Measurements from ENCODE around the gene ASIC4. TPM values are rescaled to one million over a fixed set of nuclear protein-coding genes. Genes with fewer than 3 reads are reported as not detected.

ASIC4 gene
- total and polyA plus RNA-seq, 2 of the 4 experiments (the other 2 are of a cell fraction): 0.10 TPM; not detected in 1

DNA sequence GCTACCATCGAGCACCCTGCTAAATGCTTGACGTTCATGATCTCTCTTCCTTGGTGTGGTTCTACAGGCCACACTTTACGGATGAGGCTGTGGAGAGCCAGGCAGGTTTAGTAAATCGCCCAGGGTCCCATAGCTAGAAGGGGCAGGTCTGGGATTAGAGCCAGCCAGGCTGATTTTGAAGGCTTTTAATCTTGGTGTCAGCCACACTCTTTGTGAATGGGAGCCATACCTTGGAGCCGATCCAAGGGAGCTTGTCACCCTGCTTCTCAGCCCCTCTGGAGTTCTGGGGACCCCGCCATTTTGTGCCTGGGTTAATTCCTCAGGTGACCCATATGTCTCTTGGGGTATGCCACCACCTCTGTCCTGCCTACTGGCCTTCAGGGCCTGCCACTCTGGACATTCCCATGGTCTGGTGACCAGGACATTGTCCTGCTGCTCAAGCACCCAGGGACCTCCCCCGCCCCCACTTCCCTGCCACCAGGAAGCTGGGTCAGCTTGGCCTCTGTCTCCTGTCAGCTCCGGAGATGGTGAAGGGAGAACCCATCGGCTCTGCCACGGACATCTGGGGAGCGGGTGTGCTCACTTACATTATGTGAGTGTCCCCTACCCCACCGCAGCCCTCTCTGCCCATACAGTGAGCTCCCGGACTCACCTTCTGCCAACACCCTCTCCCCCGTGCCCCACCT lies 22.9 kb upstream of the ASIC4 start:
- no peak overlapping the region for H3K23ac ChIP-seq (ENCODE audit: low read depth, low read length)
- no peak overlapping the region for H3K27ac ChIP-seq (ENCODE audit: insufficient read depth, low read length)
- no peak overlapping the region for H3K14ac ChIP-seq (replicated peaks; ENCODE audit: low read depth, low read length)
- intact Hi-C loops (cut with micrococcal nuclease) (no loop called here), dilution Hi-C loops (cut with HindIII; ENCODE audit: low sequenced_read_pairs, unreplicated experiment) (no loop called here), in situ Hi-C loops (cut with MboI; ENCODE audit: low sequenced_read_pairs) (no loop called here)
- no TSS peak for BruUV-seq (replicated peaks)
- H3K4me3 ChIP-seq (ENCODE audit: insufficient read depth, low read depth, low read length): no peak overlapping the region
- DNase-seq (no peak), ATAC-seq (ENCODE audit: low read depth) (no peak)
- H2BK120ac ChIP-seq (ENCODE audit: low read depth, low read length): no peak overlapping the region
- ChIA-PET CTCF (interaction anchor here (1.5 kb wide), 1 partner anchor 32 kb away, joined by 5 read pairs; no protein-coding TSS in a partner anchor), POLR2A (ENCODE audit: unreplicated experiment) (no interaction called here)
- H3K9me1 ChIP-seq (ENCODE audit: insufficient read depth, low read length): no peaks in the 10 kb centered on the region
- no peak overlapping the region for H4K91ac ChIP-seq (ENCODE audit: insufficient read depth, low read depth, low read length)
- H4K20me1 ChIP-seq (ENCODE audit: insufficient read depth, low read length): no peaks in the 10 kb centered on the region
- no peaks in the 10 kb centered on the region for H3K27me3 ChIP-seq (ENCODE audit: control insufficient read depth, insufficient read depth, low read length)
- no peak overlapping the region for H4K5ac ChIP-seq (ENCODE audit: low read depth, low read length)
- peaks cover 3% of the 10 kb centered on the region for H3K4me1 ChIP-seq (ENCODE audit: control insufficient read depth, insufficient read depth, low read length)
- H3K18ac ChIP-seq (ENCODE audit: low read depth, low read length): no peak overlapping the region
- no peaks in the 10 kb centered on the region for H3K79me1 ChIP-seq (ENCODE audit: low read depth in 1 of 2, low read length in 2 of 2)
- H3K4ac ChIP-seq (ENCODE audit: low read depth, low read length): no peak overlapping the region
- peak overlapping the region; percentile 12 for H2BK5ac ChIP-seq (ENCODE audit: low read depth, low read length, poor library complexity, severe bottlenecking)
- H2BK15ac ChIP-seq (ENCODE audit: low read depth, low read length): no peak overlapping the region
- no peak overlapping the region for H2AK9ac ChIP-seq (replicated peaks; ENCODE audit: low read depth, low read length, poor library complexity)
- H3K9ac ChIP-seq (ENCODE audit: low read depth, low read length): no peak overlapping the region
- H2AK5ac ChIP-seq (ENCODE audit: low read depth, low read length): no peak overlapping the region
- 81% methylated on average over 8 of the region's 14 CpGs; no CpG with 5 or more reads in 1 of the 2 experiments for WGBS, 2 experiments (ENCODE audit: extremely low coverage in 2 of 2, insufficient read length in 1 of 2)
- no peak overlapping the region for H2BK20ac ChIP-seq (ENCODE audit: low read depth, low read length)
- H4K8ac ChIP-seq (ENCODE audit: low read depth in 2 of 2, low read length in 2 of 2): no peak overlapping the region
- H3K9me3 ChIP-seq (ENCODE audit: control insufficient read depth, insufficient read depth, low read length): no peaks in the 10 kb centered on the region
- no peak overlapping the region for H3K4me2 ChIP-seq (ENCODE audit: low read depth, low read length)
- H3K56ac ChIP-seq (ENCODE audit: extremely low read depth, insufficient read depth, low read length): no peak overlapping the region
- H2AFZ ChIP-seq (replicated peaks; ENCODE audit: low read length, poor library complexity): no peak overlapping the region
- H3K36me3 ChIP-seq (ENCODE audit: control insufficient read depth, insufficient read depth, low read length): peaks cover 32% of the 10 kb centered on the region; the same call in 1 of the 2 replicates
- TF ChIP-seq BHLHE40 (IDR thresholded peaks at IDR 0.05; ENCODE audit: low read depth, low read length): no peak
- TF ChIP-seq, protein P1, sequence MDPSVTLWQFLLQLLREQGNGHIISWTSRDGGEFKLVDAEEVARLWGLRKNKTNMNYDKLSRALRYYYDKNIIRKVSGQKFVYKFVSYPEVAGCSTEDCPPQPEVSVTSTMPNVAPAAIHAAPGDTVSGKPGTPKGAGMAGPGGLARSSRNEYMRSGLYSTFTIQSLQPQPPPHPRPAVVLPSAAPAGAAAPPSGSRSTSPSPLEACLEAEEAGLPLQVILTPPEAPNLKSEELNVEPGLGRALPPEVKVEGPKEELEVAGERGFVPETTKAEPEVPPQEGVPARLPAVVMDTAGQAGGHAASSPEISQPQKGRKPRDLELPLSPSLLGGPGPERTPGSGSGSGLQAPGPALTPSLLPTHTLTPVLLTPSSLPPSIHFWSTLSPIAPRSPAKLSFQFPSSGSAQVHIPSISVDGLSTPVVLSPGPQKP (IDR thresholded peaks at IDR 0.05; ENCODE audit: borderline replicate concordance, low read depth, low read length): no peak
- TF ChIP-seq, protein P2, sequence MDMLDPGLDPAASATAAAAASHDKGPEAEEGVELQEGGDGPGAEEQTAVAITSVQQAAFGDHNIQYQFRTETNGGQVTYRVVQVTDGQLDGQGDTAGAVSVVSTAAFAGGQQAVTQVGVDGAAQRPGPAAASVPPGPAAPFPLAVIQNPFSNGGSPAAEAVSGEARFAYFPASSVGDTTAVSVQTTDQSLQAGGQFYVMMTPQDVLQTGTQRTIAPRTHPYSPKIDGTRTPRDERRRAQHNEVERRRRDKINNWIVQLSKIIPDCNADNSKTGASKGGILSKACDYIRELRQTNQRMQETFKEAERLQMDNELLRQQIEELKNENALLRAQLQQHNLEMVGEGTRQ (IDR thresholded peaks at IDR 0.05; ENCODE audit: low read depth, low read length): no peak
- no peak for TF ChIP-seq CHD1 (IDR thresholded peaks at IDR 0.05; ENCODE audit: low read depth, low read length)
- no peak for TF ChIP-seq FOS (IDR thresholded peaks at IDR 0.05; ENCODE audit: low read depth, low read length)
- no peak for TF ChIP-seq RAD21 (IDR thresholded peaks at IDR 0.05; ENCODE audit: low read length)
- no peak for TF ChIP-seq CEBPB (IDR thresholded peaks at IDR 0.05; ENCODE audit: low read depth, low read length)
- TF ChIP-seq, protein P3, sequence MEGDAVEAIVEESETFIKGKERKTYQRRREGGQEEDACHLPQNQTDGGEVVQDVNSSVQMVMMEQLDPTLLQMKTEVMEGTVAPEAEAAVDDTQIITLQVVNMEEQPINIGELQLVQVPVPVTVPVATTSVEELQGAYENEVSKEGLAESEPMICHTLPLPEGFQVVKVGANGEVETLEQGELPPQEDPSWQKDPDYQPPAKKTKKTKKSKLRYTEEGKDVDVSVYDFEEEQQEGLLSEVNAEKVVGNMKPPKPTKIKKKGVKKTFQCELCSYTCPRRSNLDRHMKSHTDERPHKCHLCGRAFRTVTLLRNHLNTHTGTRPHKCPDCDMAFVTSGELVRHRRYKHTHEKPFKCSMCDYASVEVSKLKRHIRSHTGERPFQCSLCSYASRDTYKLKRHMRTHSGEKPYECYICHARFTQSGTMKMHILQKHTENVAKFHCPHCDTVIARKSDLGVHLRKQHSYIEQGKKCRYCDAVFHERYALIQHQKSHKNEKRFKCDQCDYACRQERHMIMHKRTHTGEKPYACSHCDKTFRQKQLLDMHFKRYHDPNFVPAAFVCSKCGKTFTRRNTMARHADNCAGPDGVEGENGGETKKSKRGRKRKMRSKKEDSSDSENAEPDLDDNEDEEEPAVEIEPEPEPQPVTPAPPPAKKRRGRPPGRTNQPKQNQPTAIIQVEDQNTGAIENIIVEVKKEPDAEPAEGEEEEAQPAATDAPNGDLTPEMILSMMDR (conservative IDR thresholded peaks at IDR 0.05; ENCODE audit: low read depth, low read length): no peak
- TF ChIP-seq RFX5 (IDR thresholded peaks at IDR 0.05; ENCODE audit: low read depth, low read length): no peak
- no peak for TF ChIP-seq MXI1 (IDR thresholded peaks at IDR 0.05; ENCODE audit: borderline replicate concordance, low read depth, low read length)
- TF ChIP-seq MAZ (IDR thresholded peaks at IDR 0.05; ENCODE audit: borderline replicate concordance, low read depth, low read length): no peak
- TF ChIP-seq NFE2L2 (IDR thresholded peaks at IDR 0.05; ENCODE audit: low read depth, low read length): no peak
- no peak for TF ChIP-seq POLR2A (IDR thresholded peaks at IDR 0.05; ENCODE audit: low read depth, low read length)
- no peak for TF ChIP-seq SMC3 (IDR thresholded peaks at IDR 0.05; ENCODE audit: low read depth, low read length)
- no peak for TF ChIP-seq RCOR1 (IDR thresholded peaks at IDR 0.05; ENCODE audit: insufficient replicate concordance, low read length)
- no peak for TF ChIP-seq MAFK (IDR thresholded peaks at IDR 0.05; ENCODE audit: low read depth, low read length)
